CD4-positive, CD25-positive, alpha-beta regulatory T cell (primary cell): ENCODE data around the gene ENDOG. TPM values are rescaled to one million over a fixed set of nuclear protein-coding genes. Genes with fewer than 3 reads are reported as not detected.
"Not testable (repeated sequence)": the region's sequence is repeated elsewhere in the genome, so short reads cannot be mapped to it uniquely, and the experiment has no call there.

Experiments used
- ATAC-seq, 2 donors: fragments of 150-1000 bp; cut with Tn5 transposase; one replicate each; pipeline ENCODE4 v1.10.0; 2021; ENCODE audit warnings: low read depth in 2 of 2, moderate number of reproducible peaks in 2 of 2, moderate library complexity in 1 of 2
- DNase-seq, 3 donors: peaks; one replicate each; pipeline versions ENCODE4 v3.0.0 to v3.0.0-alpha.2; 2012 to 2022; ENCODE audit warnings: mixed read lengths in 1 of 3
- H3K27ac ChIP-seq: one replicate; pipeline ENCODE4 v1.7.0; 2013; ENCODE audit warnings: mild to moderate bottlenecking, low read length; ENCODE audit not compliant: insufficient read depth, poor library complexity, severe bottlenecking
- H3K27me3 ChIP-seq: one replicate; pipeline ENCODE4 v1.7.0; 2013; ENCODE audit warnings: low read length; ENCODE audit not compliant: control insufficient read depth, insufficient read depth
- H3K36me3 ChIP-seq: one replicate; pipeline ENCODE4 v1.7.0; 2013; ENCODE audit warnings: mild to moderate bottlenecking, low read length, moderate library complexity; ENCODE audit not compliant: control insufficient read depth, insufficient read depth
- H3K4me1 ChIP-seq: 2 replicates; pipeline ENCODE4 v1.7.0; 2013; ENCODE audit warnings: mild to moderate bottlenecking, low read length; ENCODE audit not compliant: insufficient read depth, control insufficient read depth, poor library complexity, severe bottlenecking
- H3K4me3 ChIP-seq: one replicate; pipeline ENCODE4 v1.7.0; 2013; ENCODE audit warnings: low read depth, mild to moderate bottlenecking, low read length, moderate library complexity
- H3K9me3 ChIP-seq, 2 experiments: 1 replicate in 1 of 2; 2 replicates in 1 of 2; pipeline ENCODE4 v1.7.0; 2013; ENCODE audit warnings: low read length in 2 of 2, mild to moderate bottlenecking in 1 of 2, moderate library complexity in 1 of 2; ENCODE audit not compliant: control insufficient read depth in 2 of 2
- H3K27ac Mint-ChIP-seq, 3 donors: one replicate each; pipeline ENCODE4 v1.8.0; 2020 to 2022; ENCODE audit warnings: mild to moderate bottlenecking in 3 of 3, mixed read lengths in 3 of 3, moderate library complexity in 2 of 3
- H3K27me3 Mint-ChIP-seq: one replicate; pipeline ENCODE4 v1.8.0; 2022; ENCODE audit warnings: mild to moderate bottlenecking, mixed read lengths
- H3K36me3 Mint-ChIP-seq: one replicate; pipeline ENCODE4 v1.8.0; 2020; ENCODE audit warnings: mixed read lengths
- H3K4me1 Mint-ChIP-seq, 4 donors: one replicate each; pipeline ENCODE4 v1.8.0; 2020 to 2022; ENCODE audit warnings: mixed read lengths in 4 of 4, mild to moderate bottlenecking in 1 of 4
- H3K4me3 Mint-ChIP-seq, 4 donors: one replicate each; pipeline ENCODE4 v1.8.0; 2020 to 2022; ENCODE audit warnings: mild to moderate bottlenecking in 4 of 4, mixed read lengths in 4 of 4, moderate library complexity in 3 of 4
- H3K9me3 Mint-ChIP-seq, 7 donors: one replicate each; pipeline ENCODE4 v1.8.0; 2020 to 2022; ENCODE audit warnings: mixed read lengths in 7 of 7, mild to moderate bottlenecking in 3 of 7, moderate library complexity in 2 of 7
- polyA plus RNA-seq, 4 donors: library from polyadenylated mRNA; unstranded; fragments of 300-500 nt; fragmentation: Illumina TruSeq; gene quantifications; one replicate each; pipeline ENCODE4 v1.2.3, GENCODE V29; 2021
- total RNA-seq: library from RNA; stranded (reverse); gene quantifications from one replicate; pipeline ENCODE4 v1.2.3, GENCODE V29; 2022

ENDOG gene
- total and polyA plus RNA-seq, 5 donors from 2014 or later = 9.6 to 20.6 (median 18.8) TPM

DNA sequence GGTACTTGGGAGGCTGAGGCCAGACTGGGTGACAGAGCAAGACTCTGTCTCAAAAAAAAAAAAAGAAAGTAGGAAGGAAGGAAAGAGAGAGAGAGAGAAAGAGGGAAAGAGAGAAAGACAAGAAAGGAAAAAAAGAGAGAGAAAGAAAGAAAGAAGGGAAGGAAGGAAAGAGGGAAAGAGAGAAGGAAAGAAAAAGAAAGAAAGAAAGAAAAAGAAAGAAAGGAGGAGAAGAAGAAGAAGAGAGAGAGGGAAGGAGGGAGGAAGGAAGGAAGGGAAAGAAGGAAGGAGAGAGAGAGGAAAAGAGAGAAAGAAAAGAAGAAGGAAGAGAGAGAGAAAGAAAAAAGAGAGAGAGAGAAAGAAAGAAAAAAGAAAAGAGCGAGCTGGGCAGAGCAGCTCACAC lies 43.5 kb upstream of the ENDOG start:
- Histone ChIP-seq H3K4me3 (no peak overlapping the region), H3K36me3 (no peaks in the 10 kb centered on the region), H3K27ac (no peak overlapping the region), H3K4me1 (peaks cover 22% of the 10 kb centered on the region), H3K9me3 (peaks cover 0 to 7% of the 10 kb centered on the region in 2 experiments), H3K27me3 (no peaks in the 10 kb centered on the region)
- ATAC-seq (no peak), DNase-seq (no peak)
- no peak overlapping the region for H3K4me3 Mint-ChIP-seq
- H3K36me3 Mint-ChIP-seq = no peaks in the 10 kb centered on the region
- peaks cover 4% of the 10 kb centered on the region for H3K27me3 Mint-ChIP-seq
- H3K27ac Mint-ChIP-seq = no peak overlapping the region
- peaks cover 8 to 20% (median 12%) of the 10 kb centered on the region in 4 donors for H3K4me1 Mint-ChIP-seq
- peaks cover 0 to 5% (median 0%) of the 10 kb centered on the region in 7 donors for H3K9me3 Mint-ChIP-seq

- not testable (repeated sequence) for H3K4me1 Mint-ChIP-seq, ATAC-seq, H3K4me1 ChIP-seq, H3K36me3 Mint-ChIP-seq, H3K27ac ChIP-seq, H3K27me3 ChIP-seq, DNase-seq, H3K9me3 ChIP-seq, H3K4me3 Mint-ChIP-seq, H3K4me3 ChIP-seq, H3K27me3 Mint-ChIP-seq, H3K9me3 Mint-ChIP-seq, H3K27ac Mint-ChIP-seq, H3K36me3 ChIP-seq
Measured at GRCh38 chr9:128780093-128780492, 38.2 kb upstream of the ENDOG start.

DNA sequence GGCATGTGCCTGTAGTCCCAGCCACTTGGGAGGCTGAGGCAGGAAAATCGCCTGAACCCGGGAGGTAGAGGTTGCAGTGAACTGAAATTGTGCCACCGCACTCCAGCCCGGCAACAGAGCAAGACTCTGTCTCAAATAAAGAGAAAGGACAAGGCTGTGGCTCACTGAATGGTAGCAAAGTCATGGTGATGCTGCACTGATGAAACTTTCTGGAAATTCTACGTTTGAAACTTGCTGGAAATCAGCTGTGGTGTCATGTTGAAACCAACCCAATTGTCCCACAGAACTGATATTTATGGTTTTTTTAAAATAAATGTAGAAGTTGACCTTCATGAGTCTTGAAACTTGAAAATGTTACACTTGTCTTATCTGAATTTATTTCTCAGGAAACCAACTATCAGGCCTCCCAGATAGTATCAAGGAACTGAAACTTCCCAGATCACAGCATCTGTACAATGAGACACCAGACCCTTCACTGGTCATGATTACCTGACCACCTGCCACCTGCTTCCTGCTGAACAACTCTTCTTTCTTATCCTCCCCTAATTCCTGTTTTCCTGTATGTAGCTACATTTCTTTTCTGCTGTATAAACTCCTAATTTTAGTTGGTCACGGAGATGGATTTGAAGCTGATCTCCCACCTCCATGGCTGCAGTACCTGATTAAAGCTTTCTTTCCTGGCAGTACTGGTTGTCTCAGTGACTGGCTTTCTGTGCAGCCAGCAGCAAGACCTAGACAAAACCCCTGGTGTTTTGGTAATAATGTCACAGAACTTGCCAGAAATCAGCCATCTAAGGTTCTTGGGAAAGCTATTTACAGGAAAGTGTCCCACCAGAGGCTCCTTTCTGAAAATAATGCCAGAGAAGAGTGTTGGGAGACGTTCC lies 36.9 kb upstream of the ENDOG start:
- ATAC-seq = no peak
- no peaks in the 10 kb centered on the region for H3K36me3 Mint-ChIP-seq
- Histone ChIP-seq H3K4me1 (peaks cover 4% of the 10 kb centered on the region), H3K4me3 (no peak overlapping the region), H3K27ac (no peak overlapping the region), H3K27me3 (no peaks in the 10 kb centered on the region), H3K36me3 (no peaks in the 10 kb centered on the region), H3K9me3 (peaks cover under 1 to 2% of the 10 kb centered on the region in 2 experiments)
- H3K4me3 Mint-ChIP-seq = no peak overlapping the region
- no peak for DNase-seq
- H3K9me3 Mint-ChIP-seq = peaks cover 0 to 7% (median 0%) of the 10 kb centered on the region in 7 donors
- peaks cover 8% of the 10 kb centered on the region for H3K27me3 Mint-ChIP-seq
- no peak overlapping the region for H3K27ac Mint-ChIP-seq
- peaks cover 0 to 2% (median 0%) of the 10 kb centered on the region in 4 donors for H3K4me1 Mint-ChIP-seq

- Histone ChIP-seq H3K27me3 (no peaks in the 10 kb centered on the region), H3K9me3 (peaks cover 0 to 2% of the 10 kb centered on the region in 2 experiments), H3K4me1 (peaks cover 10% of the 10 kb centered on the region), H3K27ac (no peak overlapping the region), H3K4me3 (no peak overlapping the region), H3K36me3 (no peaks in the 10 kb centered on the region)
- H3K27me3 Mint-ChIP-seq = peaks cover 8% of the 10 kb centered on the region
- no peak for DNase-seq
- no peaks in the 10 kb centered on the region for H3K36me3 Mint-ChIP-seq
- H3K4me3 Mint-ChIP-seq = no peak overlapping the region
- H3K4me1 Mint-ChIP-seq = peaks cover 0 to 10% (median 0%) of the 10 kb centered on the region in 4 donors
- no peak for ATAC-seq
- peaks cover 0 to 6% (median 0%) of the 10 kb centered on the region in 7 donors for H3K9me3 Mint-ChIP-seq
- H3K27ac Mint-ChIP-seq = no peak overlapping the region
Measured at GRCh38 chr9:128782669-128783068, 35.6 kb upstream of the ENDOG start.

DNA sequence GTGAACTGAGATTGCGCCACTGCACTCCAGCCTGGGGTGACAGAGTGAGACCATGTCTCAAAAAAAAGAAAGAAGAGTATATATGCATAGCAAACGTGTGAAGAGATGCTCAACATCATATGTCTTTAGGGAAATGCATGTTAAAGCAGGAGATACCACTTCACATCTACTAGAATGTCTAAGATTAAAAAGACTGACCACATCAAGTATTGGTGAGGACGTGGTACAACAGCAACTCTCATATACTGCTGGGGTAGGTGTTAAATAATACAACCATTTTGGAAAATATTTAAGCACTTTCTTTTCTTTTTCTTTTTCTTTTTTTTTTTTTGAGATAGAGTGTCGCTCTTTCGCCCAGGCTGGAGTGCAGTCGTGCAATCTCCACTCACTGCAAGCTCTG lies 32.9 kb upstream of the ENDOG start:
- ATAC-seq (no peak), DNase-seq (no peak)
- H3K9me3 ChIP-seq = peaks cover 0 to 2% of the 10 kb centered on the region in 2 experiments
- H3K4me1 ChIP-seq = peaks cover 20% of the 10 kb centered on the region
- no peak overlapping the region for H3K4me3 ChIP-seq
- Mint-ChIP-seq H3K4me1 (peaks cover 2 to 30% (median 5%) of the 10 kb centered on the region in 4 donors), H3K27ac (peak overlapping the region in 2 of 3 donors; percentile 59 to 82), H3K9me3 (peaks cover 0 to 3% (median 0%) of the 10 kb centered on the region in 7 donors), H3K4me3 (peak overlapping the region in 3 of 4 donors; percentile 27 to 56 (median 29)), H3K36me3 (peaks cover 4% of the 10 kb centered on the region), H3K27me3 (peaks cover 4% of the 10 kb centered on the region)
- H3K27ac ChIP-seq = no peak overlapping the region
- no peaks in the 10 kb centered on the region for H3K27me3 ChIP-seq
- peaks cover 6% of the 10 kb centered on the region for H3K36me3 ChIP-seq

DNA sequence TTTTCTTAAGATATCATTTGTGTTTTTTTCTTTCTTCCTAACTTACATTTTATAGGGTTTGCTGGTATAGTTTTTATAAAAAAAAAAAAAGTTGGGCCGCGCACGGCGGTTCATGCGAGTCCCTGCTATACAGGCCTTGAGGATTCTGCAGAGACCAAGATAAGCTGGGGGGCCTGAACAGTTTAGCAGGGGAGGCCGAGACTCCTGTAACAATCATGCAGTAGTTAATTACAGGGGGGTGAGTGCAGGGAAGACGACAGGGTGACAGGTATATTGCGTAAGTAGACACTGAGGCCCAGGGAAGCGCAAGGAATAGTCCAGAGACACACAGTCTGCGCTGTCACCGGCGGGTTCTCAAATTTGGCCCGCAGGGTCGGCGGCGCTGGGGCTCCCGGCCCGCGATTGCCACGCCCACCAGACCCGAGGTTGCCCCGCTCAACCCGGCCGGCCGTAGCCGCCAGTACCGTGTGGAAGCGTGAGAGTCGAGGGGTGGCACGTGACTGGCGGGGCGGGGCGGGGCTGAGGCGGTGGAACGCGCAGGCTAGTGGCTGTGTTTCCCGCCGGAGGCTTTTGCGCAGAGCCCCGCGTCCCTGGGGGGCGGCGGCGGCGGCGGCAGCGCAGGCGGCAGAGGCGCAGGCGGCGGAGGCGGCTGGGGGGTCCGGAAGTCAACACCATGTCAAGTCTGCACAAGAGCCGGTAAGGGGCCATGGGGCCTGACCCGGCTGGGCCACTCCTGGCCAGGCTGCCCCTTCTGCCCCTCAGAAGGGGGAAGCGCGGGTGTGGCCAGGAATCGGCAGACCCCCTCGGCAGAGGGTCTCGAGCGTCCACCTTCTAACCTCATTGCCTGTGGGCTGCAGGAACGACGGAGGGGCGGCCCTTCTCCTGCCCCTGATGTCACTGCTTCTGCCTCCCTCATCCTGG lies 31.4 kb upstream of the ENDOG start, which contains the start of gene TBC1D13:
TSS of gene TBC1D13 (plus strand) at position 573 of the 921 bp plus-strand sequence. CDS start at position 674, 101 bp downstream.
- Histone ChIP-seq H3K27ac (peak within 1 kb of the TSS; percentile 85), H3K9me3 (no peaks in the 10 kb centered on the region), H3K27me3 (no peaks in the 10 kb centered on the region), H3K4me1 (peaks cover 20% of the 10 kb centered on the region), H3K4me3 (peak within 1 kb of the TSS; percentile 76), H3K36me3 (peaks cover 20% of the 10 kb centered on the region)
- Mint-ChIP-seq H3K27ac (peak within 1 kb of the TSS; percentile 92 to 95 (median 93)), H3K36me3 (peaks cover 4% of the 10 kb centered on the region), H3K4me3 (peak within 1 kb of the TSS; percentile 89 to 97 (median 95)), H3K27me3 (no peaks in the 10 kb centered on the region), H3K4me1 (peaks cover 3 to 32% (median 7%) of the 10 kb centered on the region in 4 donors), H3K9me3 (peaks cover 0 to 3% (median 0%) of the 10 kb centered on the region in 7 donors)
- DNase-seq (peak; percentile 86 to 92 (median 91)), ATAC-seq (peak; percentile 96 to 98)

DNA sequence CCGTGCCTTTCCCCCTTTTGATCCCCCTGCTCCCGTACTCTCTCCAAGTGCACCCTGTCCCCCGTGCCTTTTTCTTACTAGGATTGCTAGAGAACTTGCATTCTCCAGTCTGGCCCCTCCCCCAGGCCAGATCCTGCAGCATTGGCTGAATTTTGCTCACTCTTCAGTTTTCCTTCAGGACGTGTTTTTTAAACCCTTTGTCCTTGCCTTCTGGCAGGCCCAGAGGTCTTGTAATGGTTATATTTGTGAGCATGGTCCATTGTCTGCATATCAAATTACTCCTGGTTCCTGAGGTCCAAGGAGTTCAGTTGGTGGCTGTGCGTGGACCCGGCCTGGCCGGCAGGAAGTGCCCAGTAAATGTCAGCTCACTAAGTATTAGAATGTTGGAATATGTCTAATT lies 30.6 kb upstream of the ENDOG start:
- peaks cover 4% of the 10 kb centered on the region for H3K36me3 Mint-ChIP-seq
- no peaks in the 10 kb centered on the region for H3K9me3 ChIP-seq
- peaks cover 0 to 3% (median 0%) of the 10 kb centered on the region in 7 donors for H3K9me3 Mint-ChIP-seq

More for the DNA sequence above, 30.6 kb upstream of the ENDOG start:
- H3K36me3 ChIP-seq = peaks cover 27% of the 10 kb centered on the region
- no peaks in the 10 kb centered on the region for H3K27me3 ChIP-seq
- peaks cover 3 to 32% (median 7%) of the 10 kb centered on the region in 4 donors for H3K4me1 Mint-ChIP-seq
- no peaks in the 10 kb centered on the region for H3K27me3 Mint-ChIP-seq
- DNase-seq (peak in 1 of 3 donors; percentile 9), ATAC-seq (no peak)
- peak overlapping the region; percentile 85 for H3K27ac ChIP-seq
- peak overlapping the region; percentile 89 to 97 (median 95) for H3K4me3 Mint-ChIP-seq
- peak overlapping the region; percentile 92 to 95 (median 93) for H3K27ac Mint-ChIP-seq
- H3K4me1 ChIP-seq = peaks cover 20% of the 10 kb centered on the region
- peak overlapping the region; percentile 76 for H3K4me3 ChIP-seq
